Measurements from ENCODE around the gene ASAP2.

The ASAP2 gene

DNA sequence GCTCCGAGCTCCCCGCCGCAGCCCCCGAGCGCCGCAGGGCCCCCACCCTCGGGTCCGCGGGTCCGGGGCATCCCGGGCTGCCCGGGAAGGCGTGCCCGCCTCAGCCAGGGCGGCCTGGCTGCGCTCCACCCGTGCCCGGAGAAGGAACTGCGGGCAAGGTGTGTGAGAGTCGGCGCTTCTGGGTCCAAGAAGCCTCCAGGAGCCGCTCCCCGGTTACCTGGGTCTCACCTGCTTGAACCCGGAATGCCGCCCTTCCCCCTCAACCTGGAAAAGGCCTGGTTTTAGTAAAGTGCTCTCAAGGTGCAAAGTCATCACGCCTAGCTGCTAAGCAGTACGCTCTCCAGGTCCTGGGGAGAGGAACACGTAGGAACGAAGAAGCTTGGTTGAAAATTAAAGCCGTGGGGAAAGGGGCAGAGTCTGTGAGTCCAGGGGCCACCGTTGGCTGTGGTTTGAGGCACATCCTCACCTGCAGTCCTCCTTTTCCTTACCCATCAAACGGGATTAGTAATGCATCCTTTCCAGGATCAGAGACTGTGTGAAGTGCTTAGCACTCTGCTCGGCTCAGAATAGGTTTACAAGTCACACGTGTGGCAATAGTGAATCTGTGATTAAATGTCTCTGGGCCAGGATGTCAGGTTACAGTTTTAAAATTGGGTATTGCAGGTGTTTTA lies 1.2 kb downstream of the ASAP2 start:
- POLR2A ChIA-PET, result interaction anchor here (0.6 to 0.7 kb wide), 2 partner anchors 105 to 133 kb away, joined by 3 to 4 read pairs; no protein-coding TSS in a partner anchor
- TF ChIP-seq CTCF (IDR thresholded peaks at IDR 0.05; ENCODE audit: insufficient read depth, low read length, missing control alignments), result no peak
- H3K4me3 ChIP-seq (ENCODE audit: low read depth, low read length), result peak overlapping the region; percentile 79
- CTCF ChIA-PET, result interaction anchor here (1.0 to 2.7 kb wide), 4 partner anchors 10 to 163 kb away, joined by 3 to 11 read pairs (median 4); no protein-coding TSS in a partner anchor
- DNase-seq (ENCODE audit: low read depth, low spot score), result no peak

- CTCF ChIA-PET, result interaction anchor here (0.8 to 2.7 kb wide), 10 partner anchors 9 to 162 kb away, joined by 3 to 12 read pairs (median 5); no protein-coding TSS in a partner anchor
- TF ChIP-seq CTCF (IDR thresholded peaks at IDR 0.05; ENCODE audit: insufficient read depth, low read length, missing control alignments), result no peak
- POLR2A ChIA-PET, result no interaction called here
- H3K4me3 ChIP-seq (ENCODE audit: low read depth, low read length), result peak overlapping the region; percentile 23
- no peak for DNase-seq (ENCODE audit: low read depth, low spot score)
These were observed 2.3 kb downstream of the ASAP2 start for GRCh38 chr2:9208875-9209274.

- no peak for TF ChIP-seq CTCF (IDR thresholded peaks at IDR 0.05; ENCODE audit: insufficient read depth, low read length, missing control alignments)
- ChIA-PET CTCF (interaction anchor here (0.7 to 1.9 kb wide), 4 partner anchors 25 to 161 kb away, joined by 3 to 12 read pairs (median 4); no protein-coding TSS in a partner anchor), POLR2A (no interaction called here)
- DNase-seq (ENCODE audit: low read depth, low spot score), result no peak
- H3K4me3 ChIP-seq (ENCODE audit: low read depth, low read length), result no peak overlapping the region
These were observed 3.4 kb downstream of the ASAP2 start for GRCh38 chr2:9210030-9210429.

- POLR2A ChIA-PET, result no interaction called here
- no peak for DNase-seq (ENCODE audit: low read depth, low spot score)
- CTCF ChIA-PET, result no interaction called here
- H3K4me3 ChIP-seq (ENCODE audit: low read depth, low read length), result no peak overlapping the region
- TF ChIP-seq CTCF (IDR thresholded peaks at IDR 0.05; ENCODE audit: insufficient read depth, low read length, missing control alignments), result no peak
These were observed 4.9 kb downstream of the ASAP2 start for GRCh38 chr2:9211496-9211895.

DNA sequence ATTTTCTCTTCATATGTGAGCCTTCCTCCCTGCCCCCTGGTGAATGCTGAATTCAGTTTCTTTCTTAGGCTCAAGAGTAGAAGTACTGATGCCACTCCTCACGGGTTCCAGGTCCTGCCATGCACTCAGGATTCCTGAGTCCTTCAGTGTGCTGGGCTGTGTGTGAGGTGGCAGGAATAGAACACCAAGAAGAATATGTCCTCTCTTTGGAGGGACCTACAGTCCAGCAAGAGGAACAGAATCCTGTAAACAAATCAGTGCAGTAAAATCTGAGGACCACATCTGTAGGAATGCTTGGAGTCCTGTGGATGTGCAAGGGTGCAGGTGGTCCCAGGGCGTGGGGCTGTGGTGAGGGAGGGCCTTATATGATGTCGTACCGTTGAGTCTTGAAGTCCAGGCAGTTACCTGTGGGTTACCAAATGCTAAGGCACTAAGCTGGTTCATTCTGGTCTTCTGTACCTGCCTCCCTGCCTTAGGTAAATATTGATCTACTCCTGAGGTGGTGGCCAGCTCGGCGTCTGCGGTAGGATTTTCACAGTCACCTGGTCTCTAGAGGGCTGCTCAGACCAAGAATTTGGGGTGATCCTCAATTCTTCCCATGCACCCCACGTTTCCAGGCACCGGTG lies 5.5 kb downstream of the ASAP2 start:
- TF ChIP-seq CTCF (IDR thresholded peaks at IDR 0.05; ENCODE audit: insufficient read depth, low read length, missing control alignments), result no peak
- no peak for DNase-seq (ENCODE audit: low read depth, low spot score)
- CTCF ChIA-PET, result no interaction called here
- no peak overlapping the region for H3K4me3 ChIP-seq (ENCODE audit: low read depth, low read length)
- POLR2A ChIA-PET, result no interaction called here

- POLR2A ChIA-PET, result no interaction called here
These were observed 6.2 kb downstream of the ASAP2 start for GRCh38 chr2:9212661-9213411.

More at GRCh38 chr2:9212661-9213411, 6.2 kb downstream of the ASAP2 start:
- no peak for DNase-seq (ENCODE audit: low read depth, low spot score)
- CTCF ChIA-PET, result interaction anchor here (1.5 kb wide), 1 partner anchor 27 kb away, joined by 3 read pairs; no protein-coding TSS in a partner anchor
- TF ChIP-seq CTCF (IDR thresholded peaks at IDR 0.05; ENCODE audit: insufficient read depth, low read length, missing control alignments), result no peak
- H3K4me3 ChIP-seq (ENCODE audit: low read depth, low read length), result no peak overlapping the region
